ENCODE results near the gene PARVB.
"Not testable (repeated sequence)": the region's sequence is repeated elsewhere in the genome, so short reads cannot be mapped to it uniquely, and the experiment has no call there.

Gene PARVB

GRCh38 chr22:44103735-44104480, 79.8 kb downstream of the PARVB start:
- POLR2A ChIA-PET (ENCODE audit: low non-redundant PET): no interaction called here

GRCh38 chr22:44107340-44107739, 83.2 kb downstream of the PARVB start:
- POLR2A ChIA-PET (ENCODE audit: low non-redundant PET): no interaction called here

More at GRCh38 chr22:44103735-44104480, 79.8 kb downstream of the PARVB start:
- CTCF ChIA-PET: interaction anchor here (0.6 kb wide), 1 partner anchor 225 kb away, joined by 3 read pairs; no protein-coding TSS in a partner anchor
- DNase-seq (ENCODE audit: low spot score): no peak
- no peak for TF ChIP-seq CTCF (conservative IDR thresholded peaks at IDR 0.05; ENCODE audit: low read depth)
- H3K27ac ChIP-seq: no peak overlapping the region

GRCh38 chr22:44108076-44108475, 84.0 kb downstream of the PARVB start:
- ChIA-PET CTCF (no interaction called here), POLR2A (ENCODE audit: low non-redundant PET) (no interaction called here)
- H3K27ac ChIP-seq: no peak overlapping the region
- no peak for TF ChIP-seq CTCF (conservative IDR thresholded peaks at IDR 0.05; ENCODE audit: low read depth)
- no peak for DNase-seq (ENCODE audit: low spot score)

More at GRCh38 chr22:44107340-44107739, 83.2 kb downstream of the PARVB start:
- DNase-seq (ENCODE audit: low spot score): no peak
- CTCF ChIA-PET: no interaction called here
- no peak for TF ChIP-seq CTCF (conservative IDR thresholded peaks at IDR 0.05; ENCODE audit: low read depth)
- no peak overlapping the region for H3K27ac ChIP-seq

- CTCF ChIA-PET: interaction anchor here (0.6 kb wide), 1 partner anchor 91 kb away, joined by 9 read pairs; no protein-coding TSS in a partner anchor
- no peak for TF ChIP-seq CTCF (conservative IDR thresholded peaks at IDR 0.05; ENCODE audit: low read depth)
- DNase-seq (ENCODE audit: low spot score): no peak
- POLR2A ChIA-PET (ENCODE audit: low non-redundant PET): no interaction called here
- no peak overlapping the region for H3K27ac ChIP-seq
Observed at GRCh38 chr22:44108806-44109385, 84.8 kb downstream of the PARVB start.

- POLR2A ChIA-PET (ENCODE audit: low non-redundant PET): no interaction called here
Observed at GRCh38 chr22:44109416-44109815, 85.3 kb downstream of the PARVB start.

GRCh38 chr22:44110656-44111055, 86.6 kb downstream of the PARVB start:
- DNase-seq (ENCODE audit: low spot score); CTCF ChIA-PET; POLR2A ChIA-PET (ENCODE audit: low non-redundant PET); H3K27ac ChIP-seq: not testable (repeated sequence)

More at GRCh38 chr22:44109416-44109815, 85.3 kb downstream of the PARVB start:
- no peak overlapping the region for H3K27ac ChIP-seq
- TF ChIP-seq CTCF (conservative IDR thresholded peaks at IDR 0.05; ENCODE audit: low read depth): no peak
- CTCF ChIA-PET: interaction anchor here (0.6 kb wide), 1 partner anchor 91 kb away, joined by 9 read pairs; no protein-coding TSS in a partner anchor
- DNase-seq (ENCODE audit: low spot score): no peak

GRCh38 chr22:44111562-44112155, 87.6 kb downstream of the PARVB start:
- TF ChIP-seq CTCF (conservative IDR thresholded peaks at IDR 0.05; ENCODE audit: low read depth): no peak
- ChIA-PET CTCF (no interaction called here), POLR2A (ENCODE audit: low non-redundant PET) (no interaction called here)
- H3K27ac ChIP-seq: no peak overlapping the region
- DNase-seq (ENCODE audit: low spot score): no peak
